H1 (cell line): ENCODE results near the gene PTGDR2. TPM values are rescaled to one million over a fixed set of nuclear protein-coding genes. Genes with fewer than 3 reads are reported as not detected.

Experiments used
- CTCF ChIA-PET: fragments of 300-600 bp; sonication (Branson Sonifier 250); formaldehyde crosslinking; loops from one replicate; lab custom pipeline; 2021; ENCODE audit not compliant: partially characterized antibody; lab: Charles Lee
- POLR2A ChIA-PET: fragments of 300-600 bp; sonication (Branson Sonifier 250); formaldehyde crosslinking; loops from one replicate; lab custom pipeline; 2021; ENCODE audit warnings: inconsistent platforms; ENCODE audit not compliant: partially characterized antibody; lab: Charles Lee
- DNase-seq, 2 experiments: peaks; one replicate each; pipeline versions ENCODE4 v3.0.0 to v3.0.0-alpha.2; 2010 to 2022; ENCODE audit warnings: low spot score in 2 of 2, low read depth in 1 of 2, mixed read lengths in 1 of 2
- FAIRE-seq: peaks from 2 replicates; lab custom pipeline; 2011; peaks lifted over from hg19 to GRCh38; lab: Jason Lieb, UNC
- H2AFZ ChIP-seq: 2 replicates; pipeline ENCODE4 v1.8.1; 2012; ENCODE audit warnings: low read length, inconsistent platforms
- H2AK5ac ChIP-seq: 2 replicates; pipeline ENCODE4 v1.6.1; 2013; ENCODE audit warnings: low read depth, low read length
- H2BK120ac ChIP-seq: replicated peaks from 2 replicates; pipeline ENCODE3; 2013; ENCODE audit warnings: low read depth, low read length, inconsistent platforms
- H2BK12ac ChIP-seq: 2 replicates; pipeline ENCODE4 v1.6.1; 2013; ENCODE audit warnings: low read depth, low read length
- H2BK15ac ChIP-seq: 2 replicates; pipeline ENCODE4 v1.6.1; 2013; ENCODE audit warnings: low read length
- H2BK20ac ChIP-seq: 2 replicates; pipeline ENCODE4 v1.6.1; 2013; ENCODE audit warnings: low read length
- H2BK5ac ChIP-seq: 2 replicates; pipeline ENCODE4 v1.6.1; 2013; ENCODE audit warnings: low read depth, low read length
- H3K14ac ChIP-seq: 2 replicates; pipeline ENCODE4 v1.6.1; 2013; ENCODE audit warnings: inconsistent platforms; ENCODE audit not compliant: insufficient read length
- H3K18ac ChIP-seq: 2 replicates; pipeline ENCODE4 v1.6.1; 2013; ENCODE audit warnings: low read length; ENCODE audit errors: extremely low read depth
- H3K23ac ChIP-seq: 2 replicates; pipeline ENCODE4 v1.6.1; 2013; ENCODE audit warnings: inconsistent platforms; ENCODE audit not compliant: insufficient read length
- H3K23me2 ChIP-seq: 2 replicates; pipeline ENCODE4 v1.6.1; 2013; ENCODE audit warnings: low read depth, low read length
- H3K27ac ChIP-seq: 2 replicates; pipeline ENCODE4 v1.6.1; 2011; ENCODE audit warnings: low read depth, low read length, inconsistent platforms
- H3K27me3 ChIP-seq, 4 experiments: replicated peaks in 1 of 4; 1 replicate in 1 of 4; 2 replicates in 3 of 4; pipeline versions ENCODE4 v1.6.1 to v1.8.1; 2011 to 2013; ENCODE audit warnings: low read length in 3 of 4, mild to moderate bottlenecking in 3 of 4, inconsistent platforms in 2 of 4, mixed read lengths in 2 of 4, moderate library complexity in 1 of 4; ENCODE audit not compliant: control insufficient read depth in 3 of 4, insufficient read depth in 3 of 4; ENCODE audit errors: extremely low read depth in 1 of 4
- H3K36me3 ChIP-seq, 4 experiments: 2 replicates each; pipeline versions ENCODE4 v1.6.1 to v1.8.1; 2011 to 2013; ENCODE audit warnings: mild to moderate bottlenecking in 4 of 4, low read length in 3 of 4, moderate library complexity in 2 of 4, control low read depth in 1 of 4, inconsistent platforms in 1 of 4; ENCODE audit not compliant: insufficient read depth in 4 of 4, control insufficient read depth in 2 of 4
- H3K4ac ChIP-seq: replicated peaks from 2 replicates; pipeline ENCODE3; 2013; ENCODE audit warnings: low read length, low read depth, mixed read lengths, inconsistent platforms; ENCODE audit not compliant: insufficient read length
- H3K4me1 ChIP-seq, 4 experiments: replicated peaks in 1 of 4; 1 replicate in 1 of 4; 2 replicates in 3 of 4; pipeline versions ENCODE4 v1.6.1 to v1.8.1; 2011 to 2013; ENCODE audit warnings: low read length in 3 of 4, inconsistent platforms in 2 of 4, mixed read lengths in 1 of 4; ENCODE audit not compliant: insufficient read depth in 4 of 4, control insufficient read depth in 3 of 4
- H3K4me2 ChIP-seq, 2 experiments: 2 replicates each; pipeline versions ENCODE4 v1.6.1 to v1.8.1; 2011 to 2013; ENCODE audit warnings: low read depth in 2 of 2, low read length in 2 of 2, control low read depth in 1 of 2, inconsistent platforms in 1 of 2, mild to moderate bottlenecking in 1 of 2; ENCODE audit not compliant: insufficient read depth in 1 of 2
- H3K4me3 ChIP-seq, 4 experiments: fragments of 200-600, 300-600 bp in 1 of 4; sonication (generic), shearing (Covaris generic), sonication (Bioruptor Twin) in 1 of 4; 2 replicates each; pipeline versions ENCODE4 v1.5.1 to v1.8.1; 2011 to 2016; ENCODE audit warnings: low read length in 4 of 4, low read depth in 3 of 4, control low read depth in 2 of 4, inconsistent platforms in 2 of 4, mild to moderate bottlenecking in 2 of 4, mixed read lengths in 1 of 4, moderate library complexity in 1 of 4; ENCODE audit not compliant: insufficient read depth in 2 of 4; ENCODE audit errors: extremely low read depth in 1 of 4
- H3K56ac ChIP-seq: replicated peaks from 2 replicates; pipeline ENCODE3; 2013; ENCODE audit warnings: low read depth, mild to moderate bottlenecking, mixed read lengths, low read length, inconsistent platforms; ENCODE audit not compliant: insufficient read length
- H3K79me1 ChIP-seq: 2 replicates; pipeline ENCODE4 v1.6.1; 2013; ENCODE audit warnings: low read depth, low read length, control low read depth
- H3K79me2 ChIP-seq, 2 experiments: 2 replicates each; pipeline versions ENCODE4 v1.6.1 to v1.8.1; 2012 to 2013; ENCODE audit warnings: low read length in 2 of 2, mild to moderate bottlenecking in 2 of 2, inconsistent platforms in 1 of 2; ENCODE audit not compliant: insufficient read depth in 2 of 2, control insufficient read depth in 1 of 2
- H3K9ac ChIP-seq, 4 experiments: replicated peaks in 1 of 4; 1 replicate in 1 of 4; 2 replicates in 3 of 4; pipeline versions ENCODE4 v1.6.1 to v1.8.1; 2011 to 2013; ENCODE audit warnings: low read depth in 3 of 4, low read length in 3 of 4, control low read depth in 2 of 4, mild to moderate bottlenecking in 2 of 4, moderate library complexity in 2 of 4, inconsistent platforms in 1 of 4; ENCODE audit errors: extremely low read depth in 1 of 4
- H3K9me3 ChIP-seq, 2 experiments: 2 replicates each; pipeline versions ENCODE4 v1.6.1 to v1.8.1; 2012 to 2013; ENCODE audit warnings: mild to moderate bottlenecking in 2 of 2, moderate library complexity in 2 of 2, control low read depth in 1 of 2, inconsistent platforms in 1 of 2, low read depth in 1 of 2, low read length in 1 of 2, mixed read lengths in 1 of 2; ENCODE audit not compliant: insufficient read depth in 2 of 2
- H4K20me1 ChIP-seq, 2 experiments: replicated peaks in 1 of 2; 2 replicates each; pipeline versions ENCODE3 to v1.8.1; 2011 to 2013; ENCODE audit warnings: inconsistent platforms in 2 of 2, low read length in 2 of 2, mild to moderate bottlenecking in 1 of 2; ENCODE audit not compliant: insufficient read depth in 2 of 2, control insufficient read depth in 1 of 2
- H4K5ac ChIP-seq: 2 replicates; pipeline ENCODE4 v1.6.1; 2013; ENCODE audit warnings: low read length, low read depth, mixed read lengths, inconsistent platforms; ENCODE audit not compliant: insufficient read length
- H4K8ac ChIP-seq: 2 replicates; pipeline ENCODE4 v1.8.0; 2013; ENCODE audit warnings: mild to moderate bottlenecking, moderate library complexity, low read length, inconsistent platforms; ENCODE audit not compliant: insufficient read depth; ENCODE audit errors: extremely low read depth
- H4K91ac ChIP-seq: replicated peaks from 2 replicates; pipeline ENCODE3; 2013; ENCODE audit warnings: low read length, mixed read lengths, inconsistent platforms; ENCODE audit not compliant: insufficient read length
- RBBP5 ChIP-seq: IDR thresholded peaks from 2 replicates; pipeline ENCODE4 v1.7.1; 2012; ENCODE audit warnings: low read depth, mild to moderate bottlenecking, inconsistent platforms, low read length, moderate library complexity, borderline replicate concordance
- WGBS, 2 experiments: shearing (Covaris generic) in 1 of 2; methylation state at CpG; one replicate each; pipeline versions ENCODE4 v1.1.6 to v1.1.7; 2013 to 2015; ENCODE audit warnings: low lambda C conversion rate in 2 of 2, mixed read lengths in 2 of 2, inconsistent platforms in 1 of 2, low coverage in 1 of 2, missing lambda C conversion rate in 1 of 2; ENCODE audit not compliant: insufficient replicate concordance in 2 of 2, insufficient coverage in 1 of 2, insufficient read length in 1 of 2; ENCODE audit errors: extremely low coverage in 1 of 2, missing lambda C conversion rate in 1 of 2; 5-methylcytosine and 5-hydroxymethylcytosine counted together
- polyA plus RNA-seq, 7 experiments: library from polyadenylated mRNA; depleted of rRNA in 3 of 7; stranded (reverse) in 5 of 7; unstranded in 2 of 7; fragments of >200 nt in 5 of 7; fragments of 200-250 nt in 2 of 7; gene quantifications; 1 replicate in 5 of 7; 2 replicates in 1 of 7; 4 replicates in 1 of 7; pipeline versions ENCODE4 v1.2.1 to v1.2.3, GENCODE V29; 2011 to 2013; ENCODE audit warnings: missing spikeins in 2 of 7, mixed read lengths in 2 of 7
- total RNA-seq: library from RNA; stranded (reverse); fragmentation: NEBNext Ultra II Directional; extraction: Animal tissue kit (Norgen Biotek cat#: 25700); gene quantifications from 2 replicates; pipeline ENCODE4 v1.2.1, GENCODE V29; 2021

The PTGDR2 gene
- total and polyA plus RNA-seq, 2 of the 8 experiments (the other 6 are each of a cell fraction or from before 2014, with no cell fraction given), result 0.20 TPM; not detected in 1

GRCh38 chr11:60848714-60849151 is 7.0 kb downstream of the PTGDR2 start:
- Histone ChIP-seq H4K91ac (no peak overlapping the region), H4K5ac (no peak overlapping the region), H2BK15ac (no peak overlapping the region), H3K23me2 (no peaks in the 10 kb centered on the region; the same call in 1 of the 2 replicates), H2AFZ (no peak overlapping the region), H3K14ac (no peak overlapping the region), H3K56ac (no peak overlapping the region), H2BK20ac (no peak overlapping the region), H3K4me3 (no peak overlapping the region), H3K4me1 (peaks cover 0 to 13% (median 3%) of the 10 kb centered on the region in 4 experiments; a peak in 3 of 7 replicates), H4K20me1 (peaks cover 6 to 23% of the 10 kb centered on the region in 2 experiments), H3K23ac (no peak overlapping the region), H3K27ac (no peak overlapping the region)
- no peak for FAIRE-seq
- ChIA-PET CTCF (interaction anchor here (0.6 to 2.1 kb wide), 5 partner anchors 17 to 311 kb away, joined by 3 to 6 read pairs (median 3); no protein-coding TSS in a partner anchor), POLR2A (interaction anchor here (5.0 kb wide), 1 partner anchor 20 kb away, joined by 20 read pairs; the partner anchor contains the start of gene ZP1)
- no peak for DNase-seq
- 92% methylated on average over 10 of the region's 10 CpGs; no CpG with 5 or more reads in 1 of the 2 experiments for WGBS, 2 experiments
- no peak for TF ChIP-seq RBBP5
- TF ChIP-seq, all 59 proteins: peak for 0
- Histone ChIP-seq H2BK5ac (no peak overlapping the region), H3K4ac (no peak overlapping the region), H2BK12ac (no peak overlapping the region), H2BK120ac (no peak overlapping the region), H3K18ac (no peak overlapping the region), H3K9ac (no peak overlapping the region), H3K4me2 (no peak overlapping the region), H3K79me2 (peaks cover 6 to 23% of the 10 kb centered on the region in 2 experiments), H4K8ac (no peak overlapping the region), H3K9me3 (peaks cover 0 to 9% of the 10 kb centered on the region in 2 experiments; a peak in 1 of 4 replicates), H3K79me1 (peaks cover 6% of the 10 kb centered on the region), H3K36me3 (peaks cover 13 to 26% (median 21%) of the 10 kb centered on the region in 4 experiments), H3K27me3 (peaks cover 3 to 17% (median 11%) of the 10 kb centered on the region in 4 experiments; a peak in 6 of 7 replicates), H2AK5ac (no peak overlapping the region)
